Small intestine (tissue), 7 donors: ENCODE measurements around the gene CMTM7. TPM values are rescaled to one million over a fixed set of nuclear protein-coding genes. Genes with fewer than 3 reads are reported as not detected.
A peak's percentile ranks its signal among the peaks of the same experiment; 100 is the strongest.

ENCODE experiments used
- DNase-seq, 2 donors: peaks; one replicate each; pipeline versions ENCODE4 v3.0.0 to v3.0.0-alpha.2; 2013
- FAIRE-seq: peaks from 2 replicates; lab custom pipeline; 2012; peaks lifted over from hg19 to GRCh38; lab: Jason Lieb, UNC
- H3K27ac ChIP-seq, 3 donors: one replicate each; pipeline ENCODE4 v1.5.1; 2013; ENCODE audit warnings: low read length in 2 of 3, mild to moderate bottlenecking in 2 of 3, control low read depth in 1 of 3, inconsistent platforms in 1 of 3, low read depth in 1 of 3, moderate library complexity in 1 of 3
- H3K27me3 ChIP-seq, 3 donors: one replicate each; pipeline ENCODE4 v1.6.1; 2013; ENCODE audit warnings: low read length in 3 of 3, inconsistent platforms in 1 of 3; ENCODE audit not compliant: control insufficient read depth in 3 of 3, insufficient read depth in 3 of 3
- H3K36me3 ChIP-seq, 3 donors: one replicate each; pipeline ENCODE4 v1.6.1; 2013; ENCODE audit warnings: low read length in 3 of 3, inconsistent platforms in 1 of 3, low read depth in 1 of 3, mild to moderate bottlenecking in 1 of 3, moderate library complexity in 1 of 3; ENCODE audit not compliant: control insufficient read depth in 3 of 3, insufficient read depth in 2 of 3
- H3K4me1 ChIP-seq, 3 donors: one replicate each; pipeline ENCODE4 v1.6.1; 2013; ENCODE audit warnings: low read length in 2 of 3, inconsistent platforms in 1 of 3, low read depth in 1 of 3, mild to moderate bottlenecking in 1 of 3, moderate library complexity in 1 of 3; ENCODE audit not compliant: control insufficient read depth in 3 of 3, insufficient read depth in 2 of 3
- H3K4me3 ChIP-seq, 3 donors: one replicate each; pipeline ENCODE4 v1.5.1; 2013; ENCODE audit warnings: low read length in 3 of 3, control low read depth in 1 of 3, inconsistent platforms in 1 of 3, low read depth in 1 of 3, mild to moderate bottlenecking in 1 of 3, moderate library complexity in 1 of 3
- H3K9me3 ChIP-seq, 2 donors: one replicate each; pipeline ENCODE4 v1.6.1; 2013; ENCODE audit warnings: low read depth in 1 of 2, low read length in 1 of 2; ENCODE audit not compliant: control insufficient read depth in 2 of 2, insufficient read depth in 1 of 2
- WGBS, 3 donors: extraction: QIAGEN DNeasy Blood & Tissue Kit; methylation state at CpG; one replicate each; pipeline ENCODE4 v1.1.7; 2013; 5-methylcytosine and 5-hydroxymethylcytosine counted together
- polyA plus RNA-seq, 4 donors: library from polyadenylated mRNA; stranded (reverse) in 3 of 4; unstranded in 1 of 4; fragments of 200-250 nt in 3 of 4; fragments of 120-200 nt in 1 of 4; gene quantifications; one replicate each; pipeline versions ENCODE4 v1.2.1 to v1.2.3, GENCODE V29; 2013
- donor health status: healthy with polysubstance abuse.
- donor health status: control.
- donor health status: control.
- donor health status: Bipolar disorder and iron deficiency.
- donor health status: healthy.

The CMTM7 gene
- polyA plus RNA-seq, 4 donors, result 2.0 to 8.2 (median 4.5) TPM

DNA sequence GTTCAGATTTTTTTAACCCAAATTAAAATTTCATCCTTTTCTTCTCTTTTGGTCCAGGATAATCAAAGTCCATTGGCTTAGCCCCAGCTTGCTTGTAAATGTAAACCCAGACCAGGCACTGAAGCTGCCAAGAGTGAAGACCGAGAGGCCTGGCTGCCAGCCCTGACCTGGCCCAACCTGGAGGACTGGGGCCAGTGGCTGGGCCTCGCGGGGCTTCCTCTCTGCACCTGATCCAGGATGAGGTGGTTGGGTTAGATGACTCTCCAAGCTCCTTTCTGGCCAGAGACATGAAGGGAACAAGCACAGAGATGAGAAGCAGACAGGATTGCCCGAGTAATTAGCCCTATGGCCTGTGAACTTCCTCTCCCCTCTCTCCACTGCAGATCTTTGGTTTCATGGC lies 60.4 kb downstream of the CMTM7 start:
- WGBS, 3 donors, result 86 to 94% (median 88%) methylated on average over 4 of the region's 4 CpGs
- FAIRE-seq (no peak), DNase-seq (no peak)
- Histone ChIP-seq H3K27me3 (no peaks in the 10 kb centered on the region), H3K27ac (no peak overlapping the region), H3K4me3 (no peak overlapping the region), H3K4me1 (peaks cover 0 to 7% (median 0%) of the 10 kb centered on the region in 3 donors), H3K9me3 (no peaks in the 10 kb centered on the region), H3K36me3 (peaks cover 0 to 37% (median 0%) of the 10 kb centered on the region in 3 donors)

DNA sequence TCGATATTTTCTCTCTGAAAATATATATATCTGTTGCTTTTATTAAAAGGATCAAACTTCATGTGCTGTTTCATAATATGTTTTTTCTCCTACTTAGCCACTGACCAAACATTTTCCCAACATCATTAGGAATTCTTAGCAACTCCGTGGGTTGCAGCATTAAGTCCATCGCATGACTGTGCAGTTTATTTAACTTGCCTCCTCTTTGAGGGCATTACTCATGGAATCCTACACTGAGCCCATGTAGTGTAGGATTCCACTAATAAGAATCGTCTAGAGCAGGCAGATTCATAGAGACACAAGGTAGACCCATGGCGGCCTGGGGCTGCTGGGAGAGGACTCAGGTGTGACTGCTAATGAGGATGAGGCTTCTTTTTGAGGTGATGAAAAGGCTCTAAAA lies 61.7 kb downstream of the CMTM7 start:
- Histone ChIP-seq H3K27me3 (no peaks in the 10 kb centered on the region), H3K4me1 (peaks cover 0 to 7% (median 0%) of the 10 kb centered on the region in 3 donors), H3K4me3 (no peak overlapping the region), H3K9me3 (no peaks in the 10 kb centered on the region), H3K27ac (no peak overlapping the region), H3K36me3 (peaks cover 0 to 41% (median 0%) of the 10 kb centered on the region in 3 donors)
- no peak for FAIRE-seq
- 95 to 99% (median 96%) methylated on average over 5 of the region's 5 CpGs for WGBS, 3 donors
- no peak for DNase-seq

DNA sequence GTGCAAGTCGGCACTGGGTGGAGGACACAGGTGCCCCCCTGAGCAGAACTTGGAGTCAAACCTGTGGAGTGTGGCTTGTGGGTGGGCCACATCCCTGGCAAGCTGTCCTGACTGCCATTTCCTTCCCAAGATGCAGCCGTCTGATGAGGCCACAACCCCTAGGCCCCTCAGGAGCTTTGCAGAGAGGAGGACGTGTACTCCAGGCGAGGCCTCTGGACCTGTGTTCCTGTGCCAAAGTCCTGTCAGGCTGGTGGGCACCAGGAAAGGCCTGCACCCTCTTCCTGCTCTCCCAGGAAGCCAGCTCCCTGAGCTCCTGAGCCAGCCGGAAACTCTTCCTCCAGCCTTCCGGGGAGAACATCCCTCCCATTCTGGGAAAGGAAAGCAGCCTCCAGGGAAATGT lies 62.5 kb downstream of the CMTM7 start:
- 82 to 90% (median 82%) methylated on average over 6 of the region's 6 CpGs for WGBS, 3 donors
- no peak for FAIRE-seq
- Histone ChIP-seq H3K9me3 (no peaks in the 10 kb centered on the region), H3K36me3 (peaks cover 0 to 37% (median 0%) of the 10 kb centered on the region in 3 donors), H3K27me3 (no peaks in the 10 kb centered on the region), H3K4me1 (peaks cover 0 to 7% (median 0%) of the 10 kb centered on the region in 3 donors), H3K27ac (no peak overlapping the region), H3K4me3 (no peak overlapping the region)
- DNase-seq, result no peak

DNA sequence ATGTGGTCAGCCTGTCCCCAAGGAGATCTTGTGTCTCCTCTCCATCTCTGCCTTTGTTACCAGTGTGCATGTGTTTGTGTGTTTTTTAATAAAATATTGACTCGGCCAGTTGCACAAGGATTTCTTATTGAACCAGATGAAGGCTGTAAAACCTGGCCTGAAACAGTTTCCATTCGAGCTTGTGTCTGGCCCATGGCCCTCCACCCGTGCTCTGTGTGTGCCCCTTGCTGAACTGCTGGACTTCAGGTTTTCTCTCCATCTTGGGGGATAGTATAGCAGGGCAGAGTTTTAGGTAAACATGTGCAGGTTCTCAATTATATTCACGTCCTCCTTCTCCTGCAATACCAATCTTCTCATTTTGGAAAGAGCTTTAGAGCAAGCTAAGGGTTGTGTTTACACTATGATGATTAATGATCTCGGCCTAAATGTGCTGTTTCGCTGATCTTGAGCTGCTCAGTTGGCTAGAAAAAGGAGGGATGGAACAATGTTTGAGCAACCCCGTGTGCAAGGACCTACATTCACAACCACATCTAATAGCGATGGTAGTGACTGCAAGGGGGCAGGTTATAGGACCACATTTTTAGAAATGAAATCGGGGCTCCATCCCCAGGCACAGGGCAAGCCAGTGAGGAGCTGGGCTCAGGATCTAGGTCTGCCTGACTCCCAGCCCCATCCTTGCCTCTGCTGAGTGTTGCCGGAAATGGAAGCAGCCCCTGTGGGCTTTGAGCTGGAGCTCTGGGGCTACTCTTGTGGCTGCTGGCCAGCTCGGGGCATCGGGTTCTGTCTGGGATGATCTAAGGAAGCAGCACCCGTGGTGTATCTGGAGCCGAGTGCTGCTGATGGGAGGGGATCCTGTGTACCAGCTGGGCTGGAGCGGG lies 63.3 kb downstream of the CMTM7 start:
- H3K9me3 ChIP-seq, result no peaks in the 10 kb centered on the region
- H3K27me3 ChIP-seq, result no peaks in the 10 kb centered on the region
- FAIRE-seq, result no peak
- no peak overlapping the region for H3K27ac ChIP-seq
- H3K4me3 ChIP-seq, result no peak overlapping the region
- peaks cover 0 to 7% (median 0%) of the 10 kb centered on the region in 3 donors for H3K4me1 ChIP-seq
- no peak for DNase-seq
- 75 to 89% (median 87%) methylated on average over 15 of the region's 15 CpGs for WGBS, 3 donors
- peaks cover 0 to 37% (median 0%) of the 10 kb centered on the region in 3 donors for H3K36me3 ChIP-seq

DNA sequence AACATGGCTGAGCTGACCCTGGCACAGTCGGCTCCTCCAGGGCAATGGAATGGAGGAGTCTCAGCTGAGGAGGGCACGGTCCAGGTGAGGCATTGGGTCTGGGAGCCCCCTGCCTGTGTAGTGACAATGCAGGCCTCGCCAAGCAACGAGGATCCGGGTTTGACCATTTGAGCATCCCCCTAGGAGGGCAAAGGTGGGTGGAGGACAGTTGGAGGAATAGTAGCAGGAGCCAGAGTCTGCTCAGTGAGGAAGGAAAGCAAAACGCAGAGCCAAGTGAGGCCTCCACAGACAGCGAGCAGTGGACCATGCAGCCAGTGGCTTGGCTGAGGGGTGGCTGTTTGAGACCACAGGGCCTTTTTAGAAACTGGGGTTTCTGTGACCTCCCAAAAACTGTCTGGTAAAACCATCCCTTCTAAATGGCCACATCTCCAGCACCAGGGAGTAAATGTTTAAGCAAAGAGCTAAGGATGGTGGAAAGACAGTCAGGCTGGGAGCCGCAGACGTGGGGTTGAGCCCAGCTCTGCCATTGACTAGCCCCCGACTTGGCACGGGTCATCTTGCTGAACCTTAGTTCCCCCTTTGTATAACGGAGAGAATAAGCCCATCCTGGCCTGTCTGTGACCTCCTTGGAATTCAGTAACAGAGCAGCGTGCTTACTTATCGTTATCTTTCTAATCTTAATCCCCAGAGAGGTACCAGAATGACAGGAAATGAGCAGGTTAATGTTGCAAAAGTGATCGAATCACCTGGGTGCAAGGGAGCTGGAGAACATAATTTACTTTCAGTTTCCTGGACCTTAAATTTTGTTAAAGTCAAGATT lies 64.2 kb downstream of the CMTM7 start:
- WGBS, 3 donors, result 71 to 77% (median 75%) methylated on average over 15 of the region's 15 CpGs
- Histone ChIP-seq H3K4me3 (no peak overlapping the region), H3K27ac (peak overlapping the region in 1 of 3 donors; percentile 28), H3K4me1 (peaks cover 0 to 7% (median 0%) of the 10 kb centered on the region in 3 donors), H3K36me3 (peaks cover 0 to 34% (median 0%) of the 10 kb centered on the region in 3 donors), H3K9me3 (no peaks in the 10 kb centered on the region), H3K27me3 (no peaks in the 10 kb centered on the region)
- no peak for FAIRE-seq
- no peak for DNase-seq

DNA sequence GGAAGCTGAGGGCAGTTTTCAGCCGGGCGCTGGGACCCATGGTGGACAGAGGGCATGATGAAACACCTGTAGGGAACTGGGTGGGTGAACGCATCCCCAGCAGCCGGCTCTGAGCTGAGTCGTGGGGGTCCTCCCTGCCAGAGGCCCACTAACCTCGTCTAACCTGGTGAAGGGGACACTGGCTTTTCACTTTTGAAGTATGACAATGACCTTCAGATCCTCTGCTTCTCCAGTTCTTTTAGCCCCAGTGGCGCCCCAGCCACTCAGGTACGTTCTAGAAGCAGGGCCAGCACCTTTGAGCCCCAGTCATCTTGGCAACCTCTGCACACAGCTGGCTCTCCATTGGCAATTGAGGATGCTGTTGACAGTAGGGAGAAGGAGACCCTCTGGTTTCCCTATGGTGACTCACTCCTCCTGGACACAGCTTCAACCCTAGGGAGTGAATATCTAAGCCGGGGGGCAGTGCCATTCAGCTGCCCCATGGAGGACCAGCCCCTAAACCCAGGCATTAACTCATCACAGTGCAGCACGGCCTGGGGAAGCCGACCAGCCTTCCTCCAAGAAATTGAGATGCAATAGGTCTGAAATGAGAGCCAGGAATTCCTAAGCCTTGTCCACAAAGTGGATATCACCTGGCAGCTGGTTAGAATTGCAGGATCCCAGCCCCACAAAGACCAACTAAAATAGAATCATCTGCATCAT lies 64.9 kb downstream of the CMTM7 start:
- Histone ChIP-seq H3K4me1 (peaks cover 0 to 7% (median 0%) of the 10 kb centered on the region in 3 donors), H3K27me3 (no peaks in the 10 kb centered on the region), H3K27ac (peak overlapping the region in 1 of 3 donors; percentile 11), H3K4me3 (no peak overlapping the region), H3K36me3 (peaks cover 0 to 29% (median 0%) of the 10 kb centered on the region in 3 donors), H3K9me3 (no peaks in the 10 kb centered on the region)
- no peak for FAIRE-seq
- no peak for DNase-seq
- 75 to 90% (median 80%) methylated on average over 11 of the region's 11 CpGs for WGBS, 3 donors

DNA sequence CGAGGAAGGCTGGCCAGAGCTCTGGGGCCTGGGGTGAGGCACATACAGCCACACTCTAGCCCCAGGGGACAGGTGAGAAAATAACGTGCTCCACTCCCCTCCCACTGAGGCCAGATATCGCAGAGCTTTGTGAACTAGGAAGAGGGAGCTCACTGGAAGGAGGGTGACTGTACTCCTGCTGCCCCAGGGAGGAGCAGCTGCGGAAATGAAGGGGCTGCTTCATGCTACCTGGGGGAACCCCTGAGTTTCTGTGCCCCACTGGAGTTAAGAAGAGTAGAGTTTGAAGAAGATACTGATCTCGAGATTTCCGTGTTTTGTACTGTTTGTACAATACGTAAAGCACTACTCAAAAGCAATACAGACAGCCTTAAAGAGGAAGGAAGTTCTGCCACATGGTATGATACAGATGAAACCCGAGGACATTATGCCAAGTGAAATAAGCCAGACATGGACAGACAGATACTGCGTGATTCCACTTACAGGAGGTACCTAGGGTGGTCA lies 66.4 kb downstream of the CMTM7 start:
- Histone ChIP-seq H3K4me3 (no peak overlapping the region), H3K4me1 (peaks cover 0 to 7% (median 0%) of the 10 kb centered on the region in 3 donors), H3K9me3 (no peaks in the 10 kb centered on the region), H3K27ac (peak overlapping the region in 2 of 3 donors; percentile 70 to 80), H3K36me3 (peaks cover 0 to 21% (median 0%) of the 10 kb centered on the region in 3 donors), H3K27me3 (no peaks in the 10 kb centered on the region)
- 57 to 74% (median 59%) methylated on average over 9 of the region's 9 CpGs for WGBS, 3 donors
- DNase-seq (peak in 1 of 2 donors; percentile 47), FAIRE-seq (no peak)
